IPS DF 19.7 (cell line): ENCODE results near the gene PDCD6IP.

Experiments
- DNase-seq: peaks from one replicate; pipeline ENCODE4 v3.0.0-alpha.2; 2013; ENCODE audit warnings: low read depth, low spot score

Gene PDCD6IP

GRCh38 chr3:33887478-33887877 lies 89.0 kb downstream of the PDCD6IP start:
- DNase-seq = no peak

GRCh38 chr3:33889394-33890039 lies 91.1 kb downstream of the PDCD6IP start:
- no peak for DNase-seq

- DNase-seq = no peak
These were observed 94.2 kb downstream of the PDCD6IP start for GRCh38 chr3:33892655-33893054.

- DNase-seq = no peak
These were observed 97.2 kb downstream of the PDCD6IP start for GRCh38 chr3:33895658-33896057.

- no peak for DNase-seq
These were observed 98.9 kb downstream of the PDCD6IP start for GRCh38 chr3:33897306-33897705.

GRCh38 chr3:33898901-33899300 lies 100.5 kb downstream of the PDCD6IP start:
- no peak for DNase-seq

GRCh38 chr3:33900440-33900808 lies 102.0 kb downstream of the PDCD6IP start:
- DNase-seq = no peak

- DNase-seq = no peak
These were observed 102.5 kb downstream of the PDCD6IP start for GRCh38 chr3:33900809-33901505.

- no peak for DNase-seq
These were observed 103.6 kb downstream of the PDCD6IP start for GRCh38 chr3:33901862-33902563.

GRCh38 chr3:33904730-33905129 lies 106.3 kb downstream of the PDCD6IP start:
- DNase-seq = no peak

GRCh38 chr3:33908250-33908851 lies 109.9 kb downstream of the PDCD6IP start:
- DNase-seq = no peak

- no peak for DNase-seq
These were observed 111.1 kb downstream of the PDCD6IP start for GRCh38 chr3:33909547-33909946.

GRCh38 chr3:33910031-33910430 lies 111.6 kb downstream of the PDCD6IP start:
- no peak for DNase-seq

- DNase-seq = no peak
These were observed 113.3 kb downstream of the PDCD6IP start for GRCh38 chr3:33911525-33912322.

- no peak for DNase-seq
These were observed 115.8 kb downstream of the PDCD6IP start for GRCh38 chr3:33914212-33914611.

- DNase-seq = no peak
These were observed 116.4 kb downstream of the PDCD6IP start for GRCh38 chr3:33914731-33915379.

GRCh38 chr3:33915796-33916546 lies 117.5 kb downstream of the PDCD6IP start:
- peak; percentile 7 for DNase-seq

GRCh38 chr3:33918126-33918756 lies 119.8 kb downstream of the PDCD6IP start:
- DNase-seq = no peak
